ENCODE measurements around the gene SNX30.

SNX30 gene

DNA sequence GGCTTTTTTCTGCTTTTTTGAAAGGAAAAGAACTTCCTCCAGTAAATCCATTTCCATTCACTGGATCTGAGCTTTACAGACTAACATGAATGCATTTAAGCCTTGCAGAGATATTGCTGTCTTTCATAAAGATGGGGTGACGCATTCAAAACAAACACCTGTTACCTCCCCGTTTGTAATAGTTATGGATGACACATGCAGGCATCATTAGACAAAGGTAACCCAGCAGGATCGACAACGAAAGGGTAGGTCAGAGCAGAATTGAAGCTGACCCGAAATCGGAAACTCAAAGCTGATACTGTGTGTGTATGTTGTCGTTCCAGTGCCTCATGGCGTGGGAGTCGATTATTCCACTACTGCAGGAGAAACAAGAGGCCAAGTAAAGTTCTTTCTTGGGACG is 117.9 kb downstream of the SNX30 start:
- no peak for TF ChIP-seq NFIC (IDR thresholded peaks at IDR 0.05)
- no peak for TF ChIP-seq RAD21 (IDR thresholded peaks at IDR 0.05; ENCODE audit: low read depth)
- no peak for TF ChIP-seq FOXM1 (IDR thresholded peaks at IDR 0.05; ENCODE audit: borderline replicate concordance, low read depth)
- TF ChIP-seq YY1 (IDR thresholded peaks at IDR 0.05; ENCODE audit: low read depth) = no peak
- no peak for TF ChIP-seq TEAD4 (IDR thresholded peaks at IDR 0.05)
- no peak for TF ChIP-seq CEBPB (IDR thresholded peaks at IDR 0.05)
- no peak for TF ChIP-seq TAF1 (IDR thresholded peaks at IDR 0.05; ENCODE audit: low read depth)
- no peak for TF ChIP-seq TCF12 (IDR thresholded peaks at IDR 0.05; ENCODE audit: low read depth)
- no peak for TF ChIP-seq EGR1 (IDR thresholded peaks at IDR 0.05)
- no peak for TF ChIP-seq CREB1 (IDR thresholded peaks at IDR 0.05; ENCODE audit: low read depth)
- TF ChIP-seq, protein P1, sequence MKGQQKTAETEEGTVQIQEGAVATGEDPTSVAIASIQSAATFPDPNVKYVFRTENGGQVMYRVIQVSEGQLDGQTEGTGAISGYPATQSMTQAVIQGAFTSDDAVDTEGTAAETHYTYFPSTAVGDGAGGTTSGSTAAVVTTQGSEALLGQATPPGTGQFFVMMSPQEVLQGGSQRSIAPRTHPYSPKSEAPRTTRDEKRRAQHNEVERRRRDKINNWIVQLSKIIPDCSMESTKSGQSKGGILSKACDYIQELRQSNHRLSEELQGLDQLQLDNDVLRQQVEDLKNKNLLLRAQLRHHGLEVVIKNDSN (IDR thresholded peaks at IDR 0.05) = no peak
- TF ChIP-seq, protein P2, sequence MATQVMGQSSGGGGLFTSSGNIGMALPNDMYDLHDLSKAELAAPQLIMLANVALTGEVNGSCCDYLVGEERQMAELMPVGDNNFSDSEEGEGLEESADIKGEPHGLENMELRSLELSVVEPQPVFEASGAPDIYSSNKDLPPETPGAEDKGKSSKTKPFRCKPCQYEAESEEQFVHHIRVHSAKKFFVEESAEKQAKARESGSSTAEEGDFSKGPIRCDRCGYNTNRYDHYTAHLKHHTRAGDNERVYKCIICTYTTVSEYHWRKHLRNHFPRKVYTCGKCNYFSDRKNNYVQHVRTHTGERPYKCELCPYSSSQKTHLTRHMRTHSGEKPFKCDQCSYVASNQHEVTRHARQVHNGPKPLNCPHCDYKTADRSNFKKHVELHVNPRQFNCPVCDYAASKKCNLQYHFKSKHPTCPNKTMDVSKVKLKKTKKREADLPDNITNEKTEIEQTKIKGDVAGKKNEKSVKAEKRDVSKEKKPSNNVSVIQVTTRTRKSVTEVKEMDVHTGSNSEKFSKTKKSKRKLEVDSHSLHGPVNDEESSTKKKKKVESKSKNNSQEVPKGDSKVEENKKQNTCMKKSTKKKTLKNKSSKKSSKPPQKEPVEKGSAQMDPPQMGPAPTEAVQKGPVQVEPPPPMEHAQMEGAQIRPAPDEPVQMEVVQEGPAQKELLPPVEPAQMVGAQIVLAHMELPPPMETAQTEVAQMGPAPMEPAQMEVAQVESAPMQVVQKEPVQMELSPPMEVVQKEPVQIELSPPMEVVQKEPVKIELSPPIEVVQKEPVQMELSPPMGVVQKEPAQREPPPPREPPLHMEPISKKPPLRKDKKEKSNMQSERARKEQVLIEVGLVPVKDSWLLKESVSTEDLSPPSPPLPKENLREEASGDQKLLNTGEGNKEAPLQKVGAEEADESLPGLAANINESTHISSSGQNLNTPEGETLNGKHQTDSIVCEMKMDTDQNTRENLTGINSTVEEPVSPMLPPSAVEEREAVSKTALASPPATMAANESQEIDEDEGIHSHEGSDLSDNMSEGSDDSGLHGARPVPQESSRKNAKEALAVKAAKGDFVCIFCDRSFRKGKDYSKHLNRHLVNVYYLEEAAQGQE (IDR thresholded peaks at IDR 0.05; ENCODE audit: low read depth) = no peak
- TF ChIP-seq, protein P3, sequence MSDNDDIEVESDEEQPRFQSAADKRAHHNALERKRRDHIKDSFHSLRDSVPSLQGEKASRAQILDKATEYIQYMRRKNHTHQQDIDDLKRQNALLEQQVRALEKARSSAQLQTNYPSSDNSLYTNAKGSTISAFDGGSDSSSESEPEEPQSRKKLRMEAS (IDR thresholded peaks at IDR 0.05) = no peak
- TF ChIP-seq ZBTB7A (IDR thresholded peaks at IDR 0.05; ENCODE audit: low read depth) = no peak
- no peak for TF ChIP-seq EP300 (IDR thresholded peaks at IDR 0.05; ENCODE audit: borderline replicate concordance)

DNA sequence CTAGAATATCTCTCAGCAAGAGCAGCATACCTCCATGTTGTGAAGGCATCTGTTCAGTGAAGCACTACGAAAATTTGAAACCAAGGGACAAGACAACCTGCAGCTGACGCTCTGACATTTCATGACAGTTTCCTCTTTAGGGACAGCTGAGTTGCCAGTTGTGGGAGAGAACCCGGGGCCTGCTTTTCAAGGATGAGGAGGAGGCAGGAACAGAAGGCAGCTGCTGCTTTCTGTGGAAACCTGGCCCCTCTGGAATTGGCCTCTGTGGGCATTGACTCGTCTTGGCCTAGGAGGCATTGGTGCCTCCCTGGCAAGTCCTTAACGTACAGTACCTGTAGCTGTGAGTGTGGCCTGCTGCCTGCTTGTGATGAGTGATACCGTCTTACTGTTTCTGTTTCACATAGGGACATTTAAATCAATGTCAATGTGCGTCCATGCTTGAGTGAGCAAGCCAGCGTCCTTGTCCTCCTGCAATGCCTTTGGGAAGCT is 118.5 kb downstream of the SNX30 start:
- TF ChIP-seq CREB1 (IDR thresholded peaks at IDR 0.05; ENCODE audit: low read depth) = no peak

DNA sequence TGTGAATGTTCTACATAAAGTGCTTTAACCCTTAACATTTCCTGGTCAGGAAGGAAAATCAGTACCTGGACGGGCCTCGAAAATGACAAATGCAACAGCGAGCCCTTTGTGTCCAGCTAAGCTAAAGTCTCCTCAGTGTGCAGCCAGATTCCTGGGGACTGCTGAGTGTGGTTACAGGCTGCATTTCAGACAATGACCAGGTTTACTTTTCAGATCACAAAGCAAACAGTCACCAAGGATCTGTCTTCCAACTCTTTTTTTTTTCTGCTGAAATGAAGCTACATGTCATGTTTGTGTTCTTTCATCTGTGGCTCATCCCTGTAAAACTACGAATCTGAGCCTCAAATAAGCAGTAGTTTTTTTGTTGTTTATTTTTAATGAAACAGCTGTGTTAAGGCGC is 119.4 kb downstream of the SNX30 start:
- TF ChIP-seq, protein P1 (IDR thresholded peaks at IDR 0.05) = no peak
- TF ChIP-seq TAF1 (IDR thresholded peaks at IDR 0.05; ENCODE audit: low read depth) (no peak), TEAD4 (IDR thresholded peaks at IDR 0.05) (no peak), RAD21 (IDR thresholded peaks at IDR 0.05; ENCODE audit: low read depth) (no peak), NFIC (IDR thresholded peaks at IDR 0.05) (no peak), FOXM1 (IDR thresholded peaks at IDR 0.05; ENCODE audit: borderline replicate concordance, low read depth) (no peak), TCF12 (IDR thresholded peaks at IDR 0.05; ENCODE audit: low read depth) (no peak), CEBPB (IDR thresholded peaks at IDR 0.05) (no peak), YY1 (IDR thresholded peaks at IDR 0.05; ENCODE audit: low read depth) (no peak), CREB1 (IDR thresholded peaks at IDR 0.05; ENCODE audit: low read depth) (no peak), ZBTB7A (IDR thresholded peaks at IDR 0.05; ENCODE audit: low read depth) (no peak), EP300 (IDR thresholded peaks at IDR 0.05; ENCODE audit: borderline replicate concordance) (no peak), EGR1 (IDR thresholded peaks at IDR 0.05) (no peak)
- TF ChIP-seq, protein P3 (IDR thresholded peaks at IDR 0.05) = no peak
- TF ChIP-seq, protein P2 (IDR thresholded peaks at IDR 0.05; ENCODE audit: low read depth) = no peak

DNA sequence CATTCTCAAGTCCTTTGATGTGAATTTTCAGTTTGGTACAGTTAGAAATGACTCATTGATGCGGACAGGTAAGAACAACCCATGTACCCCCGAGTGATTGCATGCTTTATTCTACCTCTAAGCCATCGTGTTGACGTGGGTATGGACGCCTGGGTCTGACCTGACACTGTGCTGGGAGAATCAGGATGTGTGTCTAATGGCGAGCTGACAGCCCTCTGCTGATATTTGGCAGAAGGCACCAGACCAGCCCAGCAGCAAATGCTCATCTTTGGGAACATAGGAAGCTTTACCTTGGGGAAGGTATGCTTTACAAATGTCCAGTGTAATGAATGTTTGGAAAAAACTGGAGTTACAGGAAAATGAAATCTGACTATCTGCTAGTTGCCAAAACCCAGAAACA is 120.0 kb downstream of the SNX30 start:
- no peak for TF ChIP-seq CREB1 (IDR thresholded peaks at IDR 0.05; ENCODE audit: low read depth)
- TF ChIP-seq, protein P1 (IDR thresholded peaks at IDR 0.05) = no peak
- TF ChIP-seq ZBTB7A (IDR thresholded peaks at IDR 0.05; ENCODE audit: low read depth) = no peak
- TF ChIP-seq, protein P2 (IDR thresholded peaks at IDR 0.05; ENCODE audit: low read depth) = no peak
- TF ChIP-seq, protein P3 (IDR thresholded peaks at IDR 0.05) = no peak
- no peak for TF ChIP-seq EP300 (IDR thresholded peaks at IDR 0.05; ENCODE audit: borderline replicate concordance)
- no peak for TF ChIP-seq EGR1 (IDR thresholded peaks at IDR 0.05)
- TF ChIP-seq TAF1 (IDR thresholded peaks at IDR 0.05; ENCODE audit: low read depth) = no peak
- no peak for TF ChIP-seq RAD21 (IDR thresholded peaks at IDR 0.05; ENCODE audit: low read depth)
- TF ChIP-seq FOXM1 (IDR thresholded peaks at IDR 0.05; ENCODE audit: borderline replicate concordance, low read depth) = no peak
- no peak for TF ChIP-seq TCF12 (IDR thresholded peaks at IDR 0.05; ENCODE audit: low read depth)
- no peak for TF ChIP-seq TEAD4 (IDR thresholded peaks at IDR 0.05)
- no peak for TF ChIP-seq NFIC (IDR thresholded peaks at IDR 0.05)
- no peak for TF ChIP-seq CEBPB (IDR thresholded peaks at IDR 0.05)

Data from Ishikawa (cell line).